Subcutaneous abdominal adipose tissue (tissue), 5 donors: ENCODE measurements around the gene EXD2.
"Not testable (repeated sequence)": the region's sequence is repeated elsewhere in the genome, so short reads cannot be mapped to it uniquely, and the experiment has no call there.

Experiments used
- H3K27ac ChIP-seq: one replicate; pipeline ENCODE4 v1.7.0; 2013; ENCODE audit warnings: low read depth, mild to moderate bottlenecking, inconsistent platforms, low read length, moderate library complexity
- H3K27me3 ChIP-seq, 5 donors: one replicate each; pipeline ENCODE4 v1.7.0; 2013; ENCODE audit warnings: low read length in 5 of 5, inconsistent platforms in 1 of 5; ENCODE audit not compliant: control insufficient read depth in 5 of 5, insufficient read depth in 4 of 5
- H3K36me3 ChIP-seq, 5 donors: one replicate each; pipeline ENCODE4 v1.7.0; 2013; ENCODE audit warnings: low read length in 5 of 5; ENCODE audit not compliant: control insufficient read depth in 5 of 5, insufficient read depth in 5 of 5
- H3K4me1 ChIP-seq, 5 donors: one replicate each; pipeline ENCODE4 v1.7.0; 2013; ENCODE audit warnings: low read length in 5 of 5, mild to moderate bottlenecking in 3 of 5, moderate library complexity in 1 of 5; ENCODE audit not compliant: control insufficient read depth in 5 of 5, insufficient read depth in 5 of 5
- H3K4me3 ChIP-seq, 5 donors: one replicate each; pipeline ENCODE4 v1.7.0; 2013; ENCODE audit warnings: low read length in 5 of 5, low read depth in 1 of 5
- H3K9ac ChIP-seq, 5 donors: one replicate each; pipeline ENCODE4 v1.7.0; 2013; ENCODE audit warnings: low read length in 5 of 5, mild to moderate bottlenecking in 4 of 5, moderate library complexity in 3 of 5
- H3K9me3 ChIP-seq, 5 donors: one replicate each; pipeline ENCODE4 v1.7.0; 2013; ENCODE audit warnings: low read length in 5 of 5; ENCODE audit not compliant: control insufficient read depth in 5 of 5
- donor health status: healthy.
- donor health status: healthy.
- donor health status: healthy.
- donor health status: healthy.
- donor health status: healthy.

The EXD2 gene

GRCh38 chr14:69153873-69154270 is 37.4 kb upstream of the EXD2 start:
- peaks cover 5 to 31% (median 22%) of the 10 kb centered on the region in 5 donors for H3K4me1 ChIP-seq
- H3K27me3 ChIP-seq, result no peaks in the 10 kb centered on the region
- H3K27ac ChIP-seq, result peak overlapping the region; percentile 93
- H3K9me3 ChIP-seq, result no peaks in the 10 kb centered on the region
- peak overlapping the region; percentile 77 to 92 (median 87) for H3K9ac ChIP-seq
- peak overlapping the region; percentile 78 to 95 (median 87) for H3K4me3 ChIP-seq
- H3K36me3 ChIP-seq, result peaks cover 0 to 5% (median 3%) of the 10 kb centered on the region in 5 donors

- Histone ChIP-seq H3K4me3 (no peak overlapping the region), H3K4me1 (peaks cover 5 to 26% (median 21%) of the 10 kb centered on the region in 5 donors), H3K9me3 (no peaks in the 10 kb centered on the region), H3K27ac (no peak overlapping the region), H3K9ac (no peak overlapping the region), H3K36me3 (no peaks in the 10 kb centered on the region), H3K27me3 (no peaks in the 10 kb centered on the region)
Observed at GRCh38 chr14:69154779-69155178, 36.5 kb upstream of the EXD2 start.

GRCh38 chr14:69156224-69156623 is 35.1 kb upstream of the EXD2 start:
- Histone ChIP-seq H3K4me1 (peaks cover 3 to 13% (median 8%) of the 10 kb centered on the region in 5 donors), H3K27ac (no peak overlapping the region), H3K9me3 (no peaks in the 10 kb centered on the region), H3K27me3 (no peaks in the 10 kb centered on the region), H3K4me3 (no peak overlapping the region), H3K9ac (no peak overlapping the region), H3K36me3 (no peaks in the 10 kb centered on the region)

- H3K4me1 ChIP-seq, result no peaks in the 10 kb centered on the region
- no peak overlapping the region for H3K4me3 ChIP-seq
- no peaks in the 10 kb centered on the region for H3K27me3 ChIP-seq
- H3K36me3 ChIP-seq, result no peaks in the 10 kb centered on the region
- no peak overlapping the region for H3K27ac ChIP-seq
- H3K9ac ChIP-seq, result no peak overlapping the region
- no peaks in the 10 kb centered on the region for H3K9me3 ChIP-seq
Observed at GRCh38 chr14:69161590-69161989, 29.7 kb upstream of the EXD2 start.

- not testable (repeated sequence) for H3K27me3 ChIP-seq, H3K9ac ChIP-seq, H3K4me1 ChIP-seq, H3K27ac ChIP-seq, H3K4me3 ChIP-seq, H3K36me3 ChIP-seq, H3K9me3 ChIP-seq
Observed at GRCh38 chr14:69165787-69166186, 25.5 kb upstream of the EXD2 start.

GRCh38 chr14:69170839-69171238 is 20.5 kb upstream of the EXD2 start:
- H3K36me3 ChIP-seq, result no peaks in the 10 kb centered on the region
- H3K4me3 ChIP-seq, result no peak overlapping the region
- H3K27me3 ChIP-seq, result no peaks in the 10 kb centered on the region
- H3K27ac ChIP-seq, result no peak overlapping the region
- H3K9ac ChIP-seq, result no peak overlapping the region
- H3K9me3 ChIP-seq, result no peaks in the 10 kb centered on the region
- no peaks in the 10 kb centered on the region for H3K4me1 ChIP-seq

- H3K4me1 ChIP-seq, result no peaks in the 10 kb centered on the region
- no peaks in the 10 kb centered on the region for H3K9me3 ChIP-seq
- no peaks in the 10 kb centered on the region for H3K27me3 ChIP-seq
- H3K36me3 ChIP-seq, result no peaks in the 10 kb centered on the region
- H3K9ac ChIP-seq, result no peak overlapping the region
- H3K27ac ChIP-seq, result no peak overlapping the region
- no peak overlapping the region for H3K4me3 ChIP-seq
Observed at GRCh38 chr14:69171569-69171968, 19.7 kb upstream of the EXD2 start.

GRCh38 chr14:69175130-69175529 is 16.2 kb upstream of the EXD2 start:
- Histone ChIP-seq H3K4me1 (no peaks in the 10 kb centered on the region), H3K36me3 (no peaks in the 10 kb centered on the region), H3K27ac (no peak overlapping the region), H3K9ac (no peak overlapping the region), H3K4me3 (no peak overlapping the region), H3K27me3 (no peaks in the 10 kb centered on the region), H3K9me3 (no peaks in the 10 kb centered on the region)

GRCh38 chr14:69181491-69181890 is 9.8 kb upstream of the EXD2 start:
- no peaks in the 10 kb centered on the region for H3K27me3 ChIP-seq
- no peak overlapping the region for H3K4me3 ChIP-seq
- H3K9ac ChIP-seq, result no peak overlapping the region
- H3K36me3 ChIP-seq, result no peaks in the 10 kb centered on the region
- no peak overlapping the region for H3K27ac ChIP-seq
- H3K9me3 ChIP-seq, result no peaks in the 10 kb centered on the region
- no peaks in the 10 kb centered on the region for H3K4me1 ChIP-seq

GRCh38 chr14:69182580-69182979 is 8.7 kb upstream of the EXD2 start:
- not testable (repeated sequence) for H3K4me3 ChIP-seq, H3K9ac ChIP-seq, H3K36me3 ChIP-seq, H3K4me1 ChIP-seq, H3K27ac ChIP-seq, H3K27me3 ChIP-seq, H3K9me3 ChIP-seq

- no peaks in the 10 kb centered on the region for H3K27me3 ChIP-seq
- H3K9me3 ChIP-seq, result no peaks in the 10 kb centered on the region
- no peak overlapping the region for H3K9ac ChIP-seq
- H3K4me3 ChIP-seq, result no peak overlapping the region
- H3K4me1 ChIP-seq, result no peaks in the 10 kb centered on the region
- no peaks in the 10 kb centered on the region for H3K36me3 ChIP-seq
- H3K27ac ChIP-seq, result no peak overlapping the region
Observed at GRCh38 chr14:69183735-69184134, 7.6 kb upstream of the EXD2 start.
